Keratinocyte (primary cell): Measurements from ENCODE around the gene SOX8. TPM values are rescaled to one million over a fixed set of nuclear protein-coding genes. Genes with fewer than 3 reads are reported as not detected.

Experiments
- DNase-seq: peaks from one replicate; pipeline ENCODE4 v3.0.0-alpha.2; 2011; ENCODE audit warnings: low read depth, missing footprints, low spot score
- FAIRE-seq: peaks from 2 replicates; lab custom pipeline; 2011; peaks lifted over from hg19 to GRCh38; lab: Jason Lieb, UNC
- H2AFZ ChIP-seq: 2 replicates; pipeline ENCODE4 v1.6.0; 2012; ENCODE audit warnings: low read length, control low read depth, inconsistent platforms; ENCODE audit not compliant: control insufficient read depth
- H3K27ac ChIP-seq: 2 replicates; pipeline ENCODE4 v1.5.1; 2011; ENCODE audit warnings: low read length; ENCODE audit not compliant: control insufficient read depth, insufficient read depth
- H3K27me3 ChIP-seq: 3 replicates; pipeline ENCODE4 v1.6.0; 2011; ENCODE audit warnings: low read length; ENCODE audit not compliant: control insufficient read depth, insufficient read depth; ENCODE audit errors: extremely low read depth
- H3K36me3 ChIP-seq, 2 experiments: 2 replicates in 1 of 2; 3 replicates in 1 of 2; pipeline ENCODE4 v1.5.1; 2011; ENCODE audit warnings: low read length in 2 of 2, mild to moderate bottlenecking in 1 of 2; ENCODE audit not compliant: control insufficient read depth in 2 of 2, insufficient read depth in 2 of 2; ENCODE audit errors: extremely low read depth in 1 of 2
- H3K4me1 ChIP-seq: 3 replicates; pipeline ENCODE4 v1.5.1; 2011; ENCODE audit warnings: low read length; ENCODE audit not compliant: control insufficient read depth, insufficient read depth; ENCODE audit errors: extremely low read depth
- H3K4me2 ChIP-seq: 3 replicates; pipeline ENCODE4 v1.6.0; 2011; ENCODE audit warnings: low read depth, low read length; ENCODE audit not compliant: control insufficient read depth, insufficient read depth; ENCODE audit errors: extremely low read depth
- H3K4me3 ChIP-seq, 3 experiments: fragments of 200-600 bp in 1 of 3; sonication (generic) in 1 of 3; 2 replicates in 2 of 3; 3 replicates in 1 of 3; pipeline ENCODE4 v1.5.1; 2011 to 2016; ENCODE audit warnings: low read length in 3 of 3, mild to moderate bottlenecking in 3 of 3, control low read depth in 2 of 3, inconsistent platforms in 1 of 3, low read depth in 1 of 3, mixed read lengths in 1 of 3, mixed run types in 1 of 3, moderate library complexity in 1 of 3; ENCODE audit not compliant: control insufficient read depth in 2 of 3, insufficient read depth in 2 of 3; ENCODE audit errors: extremely low read depth in 1 of 3
- H3K79me2 ChIP-seq: 2 replicates; pipeline ENCODE4 v1.6.0; 2012; ENCODE audit warnings: low read length; ENCODE audit not compliant: control insufficient read depth, insufficient read depth
- H3K9ac ChIP-seq: 3 replicates; pipeline ENCODE4 v1.6.0; 2011; ENCODE audit warnings: low read length; ENCODE audit not compliant: control insufficient read depth, insufficient read depth; ENCODE audit errors: extremely low read depth
- H3K9me1 ChIP-seq: 3 replicates; pipeline ENCODE4 v1.6.0; 2011; ENCODE audit warnings: low read length; ENCODE audit not compliant: control insufficient read depth, insufficient read depth; ENCODE audit errors: extremely low read depth
- H3K9me3 ChIP-seq: 2 replicates; pipeline ENCODE4 v1.5.1; 2012; ENCODE audit warnings: low read depth, low read length; ENCODE audit not compliant: control insufficient read depth
- H4K20me1 ChIP-seq: 3 replicates; pipeline ENCODE4 v1.6.0; 2011; ENCODE audit warnings: low read length; ENCODE audit not compliant: control insufficient read depth, insufficient read depth; ENCODE audit errors: extremely low read depth
- CTCF ChIP-seq, 3 experiments: IDR thresholded peaks in 1 of 3; conservative IDR thresholded peaks in 1 of 3; optimal IDR thresholded peaks in 1 of 3; 2 replicates in 2 of 3; 3 replicates in 1 of 3; pipeline versions ENCODE3 to v1.5.1; 2011; ENCODE audit warnings: low read length in 3 of 3, mild to moderate bottlenecking in 3 of 3, moderate library complexity in 2 of 3, control low read depth in 1 of 3, inconsistent platforms in 1 of 3; ENCODE audit not compliant: insufficient read depth in 2 of 3; ENCODE audit errors: extremely low read depth in 1 of 3
- EZH2 ChIP-seq: IDR thresholded peaks from one replicate; pipeline ENCODE4 v1.6.1; 2012; ENCODE audit warnings: inconsistent platforms, mild to moderate bottlenecking, low read length, moderate library complexity
- dilution Hi-C: fragments of 300-500 bp; cut with MboI; formaldehyde crosslinking; loops from one replicate; pipeline ENCODE4 v1.7.0; 2020; ENCODE audit warnings: low sequenced_read_pairs; ENCODE audit not compliant: extremely low pct_ligation_motif_present
- polyA plus RNA-seq, 5 experiments: library from polyadenylated mRNA; depleted of rRNA in 3 of 5; stranded (reverse) in 3 of 5; stranded (forward) in 1 of 5; unstranded in 1 of 5; fragments of >200 nt; gene quantifications; 1 replicate in 1 of 5; 2 replicates in 3 of 5; 3 replicates in 1 of 5; pipeline versions ENCODE4 v1.2.1 to v1.2.3, GENCODE V29; 2011 to 2012; ENCODE audit warnings: missing spikeins in 2 of 5, low read depth in 1 of 5, low replicate concordance in 1 of 5

Gene SOX8
- polyA plus RNA-seq, 1 donor (not counting 4 experiments of a cell fraction or from before 2014, with no cell fraction given): 0.03 TPM

- Histone ChIP-seq H3K4me3 (no peak overlapping the region), H4K20me1 (no peaks in the 10 kb centered on the region), H2AFZ (no peak overlapping the region), H3K36me3 (no peaks in the 10 kb centered on the region), H3K9ac (no peak overlapping the region), H3K79me2 (no peaks in the 10 kb centered on the region), H3K4me2 (no peak overlapping the region), H3K27me3 (peaks cover 30% of the 10 kb centered on the region), H3K9me1 (no peaks in the 10 kb centered on the region), H3K9me3 (peaks cover 15% of the 10 kb centered on the region), H3K4me1 (no peaks in the 10 kb centered on the region), H3K27ac (no peak overlapping the region)
- DNase-seq (no peak), FAIRE-seq (no peak)
- TF ChIP-seq EZH2 (no peak), CTCF (optimal IDR thresholded peaks at IDR 0.05 in 1 of 3, IDR thresholded peaks at IDR 0.05 in 1 of 3, conservative IDR thresholded peaks at IDR 0.05 in 1 of 3; ENCODE audit: extremely low read depth in 1 of 3, insufficient read depth in 2 of 3, low read length in 3 of 3) (no peak)
- dilution Hi-C loops: no loop called here
Measured at GRCh38 chr16:991345-991744, 9.8 kb downstream of the SOX8 start.

- dilution Hi-C loops: no loop called here
- FAIRE-seq (no peak), DNase-seq (no peak)
- Histone ChIP-seq H3K9me1 (no peaks in the 10 kb centered on the region), H3K4me2 (no peak overlapping the region), H3K79me2 (no peaks in the 10 kb centered on the region), H3K9ac (no peak overlapping the region), H3K9me3 (peaks cover 17% of the 10 kb centered on the region), H3K27ac (no peak overlapping the region), H3K4me3 (no peak overlapping the region), H4K20me1 (no peaks in the 10 kb centered on the region), H3K4me1 (no peaks in the 10 kb centered on the region), H3K27me3 (peaks cover 30% of the 10 kb centered on the region), H2AFZ (no peak overlapping the region), H3K36me3 (no peaks in the 10 kb centered on the region)
- TF ChIP-seq EZH2 (no peak), CTCF (optimal IDR thresholded peaks at IDR 0.05 in 1 of 3, IDR thresholded peaks at IDR 0.05 in 1 of 3, conservative IDR thresholded peaks at IDR 0.05 in 1 of 3; ENCODE audit: extremely low read depth in 1 of 3, insufficient read depth in 2 of 3, low read length in 3 of 3) (no peak)
Measured at GRCh38 chr16:991773-992172, 10.2 kb downstream of the SOX8 start.
